Endothelial cell of umbilical vein (primary cell): ENCODE data around the gene PLCG2. TPM values are rescaled to one million over a fixed set of nuclear protein-coding genes. Genes with fewer than 3 reads are reported as not detected.

Experiments used
- BruUV-seq: library from RNA; stranded (reverse); fragments of 400-500 nt; replicated peaks from 2 replicates; lab custom pipeline; 2021; lab: Mats Ljungman, UMichigan
- CTCF ChIA-PET: fragments of 300-600, 350-600 bp; sonication (Branson Sonifier 250); formaldehyde crosslinking; loops from one replicate; lab custom pipeline; 2021; ENCODE audit warnings: antibody characterized with exemption, inconsistent platforms; lab: Charles Lee
- POLR2A ChIA-PET: fragments of 300-600, 350-600 bp; sonication (Branson Sonifier 250); formaldehyde crosslinking; loops from one replicate; lab custom pipeline; 2021; ENCODE audit warnings: antibody characterized with exemption, inconsistent platforms; lab: Charles Lee
- DNase-seq: peaks from one replicate; pipeline ENCODE4 v3.0.0-alpha.2; 2011; ENCODE audit warnings: low read depth, low spot score
- FAIRE-seq: peaks from 2 replicates; lab custom pipeline; 2011; peaks lifted over from hg19 to GRCh38; lab: Jason Lieb, UNC
- H2AFZ ChIP-seq: 2 replicates; pipeline ENCODE4 v1.6.0; 2012; ENCODE audit warnings: low read depth, low read length, control low read depth, inconsistent platforms
- H3K27ac ChIP-seq: 2 replicates; pipeline ENCODE4 v1.5.1; 2011; ENCODE audit warnings: low read depth, mild to moderate bottlenecking, control low read depth, low read length, moderate library complexity; ENCODE audit not compliant: insufficient read depth
- H3K27me3 ChIP-seq, 2 experiments: 2 replicates each; pipeline versions ENCODE4 v1.6.0 to v1.6.1; 2011; ENCODE audit warnings: low read length in 2 of 2, mixed read lengths in 1 of 2; ENCODE audit not compliant: control insufficient read depth in 2 of 2, insufficient read depth in 2 of 2
- H3K36me3 ChIP-seq, 2 experiments: 2 replicates in 1 of 2; 3 replicates in 1 of 2; pipeline ENCODE4 v1.5.1; 2011; ENCODE audit warnings: low read length in 2 of 2, mild to moderate bottlenecking in 1 of 2, moderate library complexity in 1 of 2; ENCODE audit not compliant: control insufficient read depth in 2 of 2, insufficient read depth in 2 of 2; ENCODE audit errors: extremely low read depth in 1 of 2
- H3K4me1 ChIP-seq: 3 replicates; pipeline ENCODE4 v1.5.1; 2011; ENCODE audit warnings: mild to moderate bottlenecking, low read length; ENCODE audit not compliant: control insufficient read depth, insufficient read depth; ENCODE audit errors: extremely low read depth
- H3K4me2 ChIP-seq: 2 replicates; pipeline ENCODE4 v1.6.1; 2011; ENCODE audit warnings: low read length, control low read depth, mixed read lengths; ENCODE audit not compliant: insufficient read depth
- H3K4me3 ChIP-seq, 3 experiments: fragments of 200-600 bp in 1 of 3; sonication (generic), shearing (Covaris generic) in 1 of 3; replicated peaks in 1 of 3; 2 replicates each; pipeline ENCODE4 v1.5.1; 2011 to 2016; ENCODE audit warnings: control low read depth in 3 of 3, low read length in 3 of 3, mild to moderate bottlenecking in 2 of 3, inconsistent platforms in 1 of 3, low read depth in 1 of 3, moderate library complexity in 1 of 3; ENCODE audit not compliant: insufficient read depth in 1 of 3
- H3K79me2 ChIP-seq: 2 replicates; pipeline ENCODE4 v1.6.0; 2012; ENCODE audit warnings: low read length, inconsistent platforms; ENCODE audit not compliant: control insufficient read depth, insufficient read depth
- H3K9ac ChIP-seq: replicated peaks from 2 replicates; pipeline ENCODE3; 2011; ENCODE audit warnings: low read length, control low read depth; ENCODE audit not compliant: insufficient read depth; ENCODE audit errors: extremely low read depth
- H3K9me1 ChIP-seq: replicated peaks from 3 replicates; pipeline ENCODE4 v1.6.0; 2011; ENCODE audit warnings: mild to moderate bottlenecking, low read length; ENCODE audit not compliant: control insufficient read depth, insufficient read depth; ENCODE audit errors: extremely low read depth
- H3K9me3 ChIP-seq: replicated peaks from 2 replicates; pipeline ENCODE4 v1.5.1; 2012; ENCODE audit warnings: low read length, inconsistent platforms; ENCODE audit not compliant: control insufficient read depth, insufficient read depth
- H4K20me1 ChIP-seq: replicated peaks from 2 replicates; pipeline ENCODE3; 2011; ENCODE audit warnings: mild to moderate bottlenecking, low read length; ENCODE audit not compliant: control insufficient read depth, insufficient read depth; ENCODE audit errors: extremely low read depth
- EZH2 ChIP-seq: IDR thresholded peaks from 2 replicates; pipeline ENCODE4 v1.6.1; 2012; ENCODE audit warnings: borderline replicate concordance, low read depth, mild to moderate bottlenecking, moderate library complexity, low read length, inconsistent platforms; ENCODE audit not compliant: severe bottlenecking
- FOS ChIP-seq: IDR thresholded peaks from 2 replicates; pipeline ENCODE4 v1.6.1; 2011; ENCODE audit warnings: mild to moderate bottlenecking, low read length, moderate library complexity, borderline replicate concordance; ENCODE audit not compliant: insufficient read depth
- GATA2 ChIP-seq: IDR thresholded peaks from 2 replicates; pipeline ENCODE4 v1.7.0; 2011; ENCODE audit warnings: low read depth, mild to moderate bottlenecking, moderate library complexity, mixed read lengths, low read length; ENCODE audit not compliant: insufficient read length, insufficient read depth
- JUN ChIP-seq: IDR thresholded peaks from 2 replicates; pipeline ENCODE4 v1.6.1; 2011; ENCODE audit warnings: borderline replicate concordance, low read depth; ENCODE audit not compliant: insufficient read length, insufficient read depth
- MYC ChIP-seq: IDR thresholded peaks from one replicate; pipeline ENCODE4 v1.6.1; 2011; ENCODE audit warnings: mild to moderate bottlenecking, low read depth, low read length
- POLR2A ChIP-seq: IDR thresholded peaks from 2 replicates; pipeline ENCODE4 v1.6.1; 2012; ENCODE audit warnings: low read depth, mild to moderate bottlenecking, control low read depth, low read length
- POLR2AphosphoS5 ChIP-seq: IDR thresholded peaks from 2 replicates; pipeline ENCODE4 v1.6.1; 2012; ENCODE audit warnings: low read depth, mild to moderate bottlenecking, control low read depth, low read length, moderate library complexity; ENCODE audit not compliant: insufficient read depth
- dilution Hi-C: fragments of 300-500 bp; cut with MboI; formaldehyde crosslinking; loops from one replicate; pipeline ENCODE4 v1.15.0; 2019; ENCODE audit warnings: low sequenced_read_pairs; ENCODE audit not compliant: extremely low pct_ligation_motif_present
- intact Hi-C: fragments of 100-400 bp; cut with micrococcal nuclease; formaldehyde crosslinking; loops from one replicate; pipeline ENCODE4 v1.10.0; 2022
- polyA plus RNA-seq, 4 experiments: library from polyadenylated mRNA; depleted of rRNA in 3 of 4; stranded (reverse) in 3 of 4; unstranded in 1 of 4; fragments of >200 nt; gene quantifications; 2 replicates each; pipeline versions ENCODE4 v1.2.1 to v1.2.3, GENCODE V29; 2011 to 2012; ENCODE audit warnings: missing spikeins in 1 of 4
- total RNA-seq: library from RNA; stranded (reverse); gene quantifications from 2 replicates; pipeline ENCODE4 v1.2.3, GENCODE V29; 2021
- TF ChIP-seq, protein P1 (sequence below), 2 donors: IDR thresholded peaks; 1 replicate in 1 of 2; 2 replicates in 1 of 2; pipeline ENCODE4 v1.5.1; 2011; ENCODE audit warnings: low read length in 2 of 2, mild to moderate bottlenecking in 2 of 2, moderate library complexity in 2 of 2, control low read depth in 1 of 2, inconsistent platforms in 1 of 2, low read depth in 1 of 2; ENCODE audit not compliant: insufficient read depth in 1 of 2; ENCODE audit errors: extremely low read depth in 1 of 2
- TF ChIP-seq, protein P2 (sequence below): IDR thresholded peaks from 2 replicates; pipeline ENCODE4 v1.6.1; 2011; ENCODE audit not compliant: insufficient read depth, insufficient read length

Gene PLCG2
- total and polyA plus RNA-seq, 2 donors (not counting 3 experiments of a cell fraction or from before 2014, with no cell fraction given) = 10.8 to 13.6 TPM

DNA sequence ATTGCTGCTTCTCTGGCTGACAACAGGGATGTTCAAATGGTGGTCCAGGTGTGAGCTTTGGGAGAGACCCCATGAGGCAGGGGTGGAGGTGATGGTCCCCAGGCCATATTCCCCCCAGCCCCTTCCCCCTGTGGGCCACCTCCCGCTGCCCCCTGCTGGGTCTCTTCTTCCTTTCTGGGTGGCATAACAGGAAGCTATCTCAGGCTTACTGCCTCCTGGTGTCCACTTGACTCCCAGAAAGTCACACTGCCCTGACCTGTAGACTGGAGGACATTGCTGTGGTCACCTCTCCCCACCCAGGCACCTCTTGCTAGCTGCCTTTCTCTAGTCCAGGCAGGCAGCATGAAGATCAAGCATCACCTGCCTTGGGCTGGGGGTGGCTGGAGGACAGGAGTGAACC lies 46.4 kb upstream of the PLCG2 start:
- Histone ChIP-seq H3K9ac (no peak overlapping the region), H3K9me3 (no peaks in the 10 kb centered on the region), H3K4me2 (no peak overlapping the region), H3K9me1 (no peaks in the 10 kb centered on the region), H3K36me3 (no peaks in the 10 kb centered on the region), H3K4me1 (peaks cover 11% of the 10 kb centered on the region), H3K27ac (no peak overlapping the region), H4K20me1 (no peaks in the 10 kb centered on the region), H3K4me3 (no peak overlapping the region), H3K27me3 (no peaks in the 10 kb centered on the region), H3K79me2 (no peaks in the 10 kb centered on the region), H2AFZ (no peak overlapping the region)
- ChIA-PET POLR2A (no interaction called here), CTCF (interaction anchor here (0.7 kb wide), 1 partner anchor 37 kb away, joined by 3 read pairs; no protein-coding TSS in a partner anchor)
- no peak for DNase-seq
- intact Hi-C loops (loop anchor here (10.0 kb wide), 1 partner anchor 808 kb away; no protein-coding TSS in a partner anchor), dilution Hi-C loops (loop anchor here (25.0 kb wide), 1 partner anchor 345 kb away; no protein-coding TSS in a partner anchor)
- FAIRE-seq = no peak
- TF ChIP-seq JUN (no peak), MYC (no peak), EZH2 (no peak), POLR2A (no peak), FOS (no peak), POLR2AphosphoS5 (no peak), GATA2 (no peak)
- TF ChIP-seq, protein P1, sequence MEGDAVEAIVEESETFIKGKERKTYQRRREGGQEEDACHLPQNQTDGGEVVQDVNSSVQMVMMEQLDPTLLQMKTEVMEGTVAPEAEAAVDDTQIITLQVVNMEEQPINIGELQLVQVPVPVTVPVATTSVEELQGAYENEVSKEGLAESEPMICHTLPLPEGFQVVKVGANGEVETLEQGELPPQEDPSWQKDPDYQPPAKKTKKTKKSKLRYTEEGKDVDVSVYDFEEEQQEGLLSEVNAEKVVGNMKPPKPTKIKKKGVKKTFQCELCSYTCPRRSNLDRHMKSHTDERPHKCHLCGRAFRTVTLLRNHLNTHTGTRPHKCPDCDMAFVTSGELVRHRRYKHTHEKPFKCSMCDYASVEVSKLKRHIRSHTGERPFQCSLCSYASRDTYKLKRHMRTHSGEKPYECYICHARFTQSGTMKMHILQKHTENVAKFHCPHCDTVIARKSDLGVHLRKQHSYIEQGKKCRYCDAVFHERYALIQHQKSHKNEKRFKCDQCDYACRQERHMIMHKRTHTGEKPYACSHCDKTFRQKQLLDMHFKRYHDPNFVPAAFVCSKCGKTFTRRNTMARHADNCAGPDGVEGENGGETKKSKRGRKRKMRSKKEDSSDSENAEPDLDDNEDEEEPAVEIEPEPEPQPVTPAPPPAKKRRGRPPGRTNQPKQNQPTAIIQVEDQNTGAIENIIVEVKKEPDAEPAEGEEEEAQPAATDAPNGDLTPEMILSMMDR (IDR thresholded peaks at IDR 0.05; ENCODE audit: extremely low read depth in 1 of 2, insufficient read depth in 1 of 2, low read depth in 1 of 2, low read length in 2 of 2) = no peak
- TF ChIP-seq, protein P2, sequence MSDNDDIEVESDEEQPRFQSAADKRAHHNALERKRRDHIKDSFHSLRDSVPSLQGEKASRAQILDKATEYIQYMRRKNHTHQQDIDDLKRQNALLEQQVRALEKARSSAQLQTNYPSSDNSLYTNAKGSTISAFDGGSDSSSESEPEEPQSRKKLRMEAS = no peak
- BruUV-seq = no TSS peak
